Activated T-helper 2 cell treated with anti-CD3 and anti-CD28 coated beads, Interferon-gamma antibody, Interleukin-2, Interleukin-4, amounts not matched to agents 10 μg/mL and 5 μg/mL and 100 μg/mL, durations not matched to agents 14 hours and 24 hours and 36 hours (primary cell): Measurements from ENCODE around the gene LINC00237. TPM values are rescaled to one million over a fixed set of nuclear protein-coding genes. Genes with fewer than 3 reads are reported as not detected.

Experiments
- DNase-seq: peaks from one replicate; pipeline ENCODE4 v3.0.0; 2021; ENCODE audit warnings: low spot score
- H3K27ac Mint-ChIP-seq: one replicate; pipeline ENCODE4 v1.8.0; 2021; ENCODE audit warnings: mixed read lengths
- H3K27me3 Mint-ChIP-seq: one replicate; pipeline ENCODE4 v1.8.0; 2021; ENCODE audit warnings: low read depth, mixed read lengths
- H3K36me3 Mint-ChIP-seq: one replicate; pipeline ENCODE4 v1.8.0; 2021; ENCODE audit warnings: low read depth, mixed read lengths
- H3K4me1 Mint-ChIP-seq: one replicate; pipeline ENCODE4 v1.8.0; 2021; ENCODE audit warnings: low read depth, mixed read lengths
- H3K4me3 Mint-ChIP-seq: one replicate; pipeline ENCODE4 v1.8.0; 2021; ENCODE audit warnings: low read depth, mild to moderate bottlenecking, moderate library complexity, mixed read lengths
- H3K9me3 Mint-ChIP-seq: one replicate; pipeline ENCODE4 v1.8.0; 2021; ENCODE audit warnings: mixed read lengths
- intact Hi-C: fragments of 100-400 bp; cut with micrococcal nuclease; formaldehyde crosslinking; loops from one replicate; pipeline ENCODE4 v1.15.1; 2023
- total RNA-seq: library from RNA; stranded (reverse); gene quantifications from 2 replicates; pipeline ENCODE4 v1.2.3, GENCODE V29; 2022

The LINC00237 gene
- total RNA-seq, 1 donor from 2014 or later = not detected

DNA sequence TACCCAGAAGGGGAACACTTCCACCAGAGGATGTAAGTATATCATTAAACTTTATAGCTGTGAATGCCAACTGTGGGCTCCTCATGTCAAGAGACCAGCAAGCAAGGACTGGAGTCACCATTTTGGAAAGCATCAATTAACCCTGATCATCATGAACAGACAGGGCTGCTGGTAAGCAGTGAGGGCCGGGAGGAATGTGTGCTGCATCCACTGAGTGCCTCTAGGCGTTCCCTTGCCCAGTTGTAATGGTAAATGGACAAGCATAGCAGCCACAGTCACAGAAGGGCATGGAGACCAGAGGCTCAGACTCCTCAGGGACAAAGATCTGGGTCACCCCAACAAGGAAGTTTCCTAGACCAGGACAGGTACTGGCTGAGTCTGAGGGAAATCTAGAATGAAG is 23.6 kb downstream of the LINC00237 start:
- DNase-seq = no peak

DNA sequence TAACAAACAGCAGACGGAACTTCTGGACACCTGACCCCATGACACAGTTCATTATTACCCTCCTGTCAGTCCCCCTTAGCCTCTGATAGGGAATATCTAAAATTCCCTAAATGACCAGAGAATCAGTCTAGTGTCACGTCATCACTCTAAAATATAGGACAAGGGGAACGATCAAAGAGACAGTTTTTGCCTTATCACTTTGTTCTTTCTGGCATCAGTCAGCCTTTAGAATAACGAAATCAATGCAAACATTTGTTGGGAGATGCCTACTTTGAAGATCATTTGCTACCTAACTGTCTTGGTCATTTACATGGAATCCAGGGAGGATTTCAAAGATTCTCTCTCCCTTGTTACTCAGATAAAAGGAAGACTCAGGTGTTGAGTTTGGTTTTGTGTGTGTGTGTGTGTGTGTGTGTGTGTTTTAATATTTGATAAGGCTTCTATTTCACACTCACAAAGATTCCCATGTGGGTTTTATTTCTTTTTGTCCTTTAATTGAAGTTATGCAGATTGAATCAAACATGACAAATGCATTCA is 28.3 kb downstream of the LINC00237 start:
- Mint-ChIP-seq H3K27ac (no peak overlapping the region), H3K9me3 (no peaks in the 10 kb centered on the region), H3K4me3 (no peak overlapping the region), H3K36me3 (no peaks in the 10 kb centered on the region), H3K4me1 (no peaks in the 10 kb centered on the region), H3K27me3 (peaks cover 26% of the 10 kb centered on the region)
- DNase-seq = no peak
- intact Hi-C loops = no loop called here

More for the DNA sequence above, 23.6 kb downstream of the LINC00237 start:
- Mint-ChIP-seq H3K27me3 (peaks cover 34% of the 10 kb centered on the region), H3K27ac (no peak overlapping the region), H3K36me3 (no peaks in the 10 kb centered on the region), H3K4me1 (no peaks in the 10 kb centered on the region), H3K4me3 (no peak overlapping the region), H3K9me3 (no peaks in the 10 kb centered on the region)
- intact Hi-C loops = no loop called here

DNA sequence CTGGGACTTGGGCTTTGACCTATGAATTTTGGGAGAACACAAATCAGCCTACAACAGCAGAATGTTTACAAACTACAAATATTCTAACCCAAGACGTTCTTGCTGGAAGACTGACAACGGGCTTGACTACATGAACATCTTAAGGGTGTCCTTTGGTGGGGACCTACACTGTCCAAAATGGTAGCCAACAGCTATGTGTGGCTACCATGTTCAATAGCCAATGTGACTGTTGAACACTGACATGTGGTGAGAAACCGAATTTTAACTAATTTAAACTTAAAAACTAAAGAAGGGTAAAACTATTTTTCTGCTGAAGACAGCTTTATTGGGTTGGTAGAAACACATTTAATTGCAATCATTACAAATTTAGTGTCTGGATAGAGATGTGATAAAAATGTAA is 30.1 kb downstream of the LINC00237 start:
- Mint-ChIP-seq H3K27me3 (peaks cover 23% of the 10 kb centered on the region), H3K4me3 (no peak overlapping the region), H3K36me3 (no peaks in the 10 kb centered on the region), H3K9me3 (no peaks in the 10 kb centered on the region), H3K4me1 (no peaks in the 10 kb centered on the region), H3K27ac (no peak overlapping the region)
- intact Hi-C loops = no loop called here
- DNase-seq = no peak

DNA sequence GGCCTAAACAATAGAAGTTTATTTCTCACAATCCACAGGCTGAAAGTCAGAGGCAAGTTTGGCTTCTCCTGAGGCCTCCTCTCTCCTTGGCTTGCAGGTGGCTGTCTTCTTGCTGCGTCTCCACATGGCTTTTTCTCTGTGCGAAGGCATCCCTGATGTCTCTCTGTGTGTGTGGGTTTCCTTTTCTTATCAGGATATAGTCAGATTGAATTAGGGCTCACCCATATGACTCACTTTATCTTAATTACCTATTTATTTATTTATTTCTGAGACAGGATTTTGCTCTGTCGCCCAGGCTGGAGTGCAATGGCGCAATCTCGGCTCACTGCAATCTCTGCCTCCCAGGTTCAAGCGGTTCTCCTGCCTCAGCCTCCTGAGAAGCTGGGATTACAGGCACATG is 30.7 kb downstream of the LINC00237 start:
- peaks cover 24% of the 10 kb centered on the region for H3K27me3 Mint-ChIP-seq
- DNase-seq = no peak
- H3K9me3 Mint-ChIP-seq = no peaks in the 10 kb centered on the region
- no peaks in the 10 kb centered on the region for H3K4me1 Mint-ChIP-seq
- intact Hi-C loops = no loop called here
- no peak overlapping the region for H3K27ac Mint-ChIP-seq
- no peak overlapping the region for H3K4me3 Mint-ChIP-seq
- H3K36me3 Mint-ChIP-seq = no peaks in the 10 kb centered on the region

DNA sequence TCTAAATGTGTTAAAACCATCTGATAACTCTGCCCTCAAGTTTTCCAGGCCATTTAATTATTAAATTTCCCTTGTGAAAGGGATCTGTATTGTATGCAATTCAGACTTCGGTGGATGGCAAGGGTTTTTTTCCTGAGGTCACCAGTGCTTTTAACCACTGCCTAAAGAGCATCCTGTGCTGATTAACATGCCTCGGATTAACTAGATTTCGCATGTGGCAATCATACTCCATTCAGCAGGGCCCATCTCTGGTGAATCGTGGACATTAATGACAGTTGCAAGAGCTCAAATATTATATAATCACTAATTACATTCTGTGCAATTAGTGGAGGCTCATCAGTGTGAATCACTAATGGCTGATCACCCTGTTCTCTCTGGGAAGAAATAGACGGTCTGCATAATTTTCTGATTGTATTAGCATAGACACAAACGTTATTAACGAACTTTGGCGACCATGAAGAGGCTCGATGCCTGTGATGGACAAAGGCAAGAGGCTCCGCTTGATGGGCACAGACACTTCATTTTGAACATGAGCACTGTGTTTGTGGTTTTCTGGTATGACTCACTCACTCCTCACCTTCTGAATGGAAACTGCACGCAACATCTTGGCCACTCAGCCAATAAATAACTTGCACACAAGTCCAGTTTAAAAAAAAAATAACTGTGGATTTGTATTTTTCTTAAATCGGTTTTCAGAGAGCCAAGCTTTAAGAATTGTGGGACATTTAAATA is 31.4 kb downstream of the LINC00237 start:
- H3K27ac Mint-ChIP-seq = no peak overlapping the region
- peaks cover 21% of the 10 kb centered on the region for H3K27me3 Mint-ChIP-seq
- H3K4me3 Mint-ChIP-seq = no peak overlapping the region
- no peaks in the 10 kb centered on the region for H3K9me3 Mint-ChIP-seq
- DNase-seq = no peak
- intact Hi-C loops = no loop called here
- H3K4me1 Mint-ChIP-seq = no peaks in the 10 kb centered on the region
- H3K36me3 Mint-ChIP-seq = no peaks in the 10 kb centered on the region

DNA sequence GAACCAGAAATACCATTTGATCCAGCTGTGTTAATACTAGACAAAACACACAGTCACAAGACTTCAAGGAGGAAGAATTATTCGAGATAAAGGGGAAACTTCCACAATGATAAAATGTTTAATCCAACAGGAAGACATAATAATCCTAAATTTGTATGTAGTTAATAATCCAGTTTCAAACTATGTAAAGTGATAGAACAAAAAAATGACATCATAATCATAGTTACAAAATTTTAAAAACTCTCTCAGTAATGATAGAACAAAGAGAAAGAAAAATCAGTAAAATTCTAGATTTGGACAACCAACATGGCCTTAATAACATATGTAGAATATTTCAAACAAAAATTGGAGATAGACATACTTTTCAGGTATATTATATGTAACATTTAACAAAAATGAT is 38.9 kb downstream of the LINC00237 start:
- Mint-ChIP-seq H3K4me1 (no peaks in the 10 kb centered on the region), H3K4me3 (no peak overlapping the region), H3K36me3 (no peaks in the 10 kb centered on the region)

DNA sequence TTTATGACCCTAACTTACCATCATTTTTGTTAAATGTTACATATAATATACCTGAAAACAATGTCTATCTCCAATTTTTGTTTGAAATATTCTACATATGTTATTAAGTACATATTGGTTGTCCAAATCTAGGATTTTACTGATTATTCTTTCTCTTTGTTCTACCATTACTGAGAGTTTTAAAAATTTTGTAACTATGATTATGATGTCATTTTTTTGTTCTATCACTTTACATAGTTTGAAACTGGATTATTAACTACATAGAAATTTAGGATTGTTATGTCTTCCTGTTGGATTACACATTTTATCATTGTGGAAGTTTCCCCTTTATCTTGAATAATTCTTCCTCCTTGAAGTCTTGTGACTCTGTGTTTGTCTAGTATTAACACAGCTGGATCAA is 41.2 kb downstream of the LINC00237 start:
- no peak for DNase-seq
- Mint-ChIP-seq H3K4me3 (no peak overlapping the region), H3K9me3 (no peaks in the 10 kb centered on the region), H3K27me3 (peaks cover 15% of the 10 kb centered on the region), H3K36me3 (no peaks in the 10 kb centered on the region), H3K4me1 (no peaks in the 10 kb centered on the region), H3K27ac (no peak overlapping the region)
- intact Hi-C loops = no loop called here

More for the DNA sequence above, 38.9 kb downstream of the LINC00237 start:
- DNase-seq = no peak
- intact Hi-C loops = no loop called here
- H3K9me3 Mint-ChIP-seq = no peaks in the 10 kb centered on the region
- peaks cover 17% of the 10 kb centered on the region for H3K27me3 Mint-ChIP-seq
- H3K27ac Mint-ChIP-seq = no peak overlapping the region

DNA sequence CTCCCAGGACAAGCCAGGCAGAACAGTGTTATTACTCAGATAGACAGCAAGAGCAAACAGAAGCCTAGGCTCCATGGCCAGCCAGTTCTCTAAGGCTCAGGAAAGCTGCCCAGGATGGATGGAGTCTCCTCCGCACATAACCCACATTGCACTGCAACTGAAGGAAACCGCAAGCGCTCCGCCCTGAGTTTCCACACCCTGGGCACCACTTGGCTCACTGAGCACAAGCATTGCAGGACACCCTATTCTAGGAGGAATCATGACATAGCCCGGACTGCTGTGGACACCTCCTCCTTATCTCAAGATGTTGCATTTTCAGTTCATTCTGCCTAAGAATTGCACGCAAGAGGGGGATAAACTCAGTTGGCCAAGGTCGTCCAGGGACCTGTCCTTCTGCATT is 42.9 kb downstream of the LINC00237 start:
- no peak overlapping the region for H3K4me3 Mint-ChIP-seq
- no peak overlapping the region for H3K27ac Mint-ChIP-seq
- no peaks in the 10 kb centered on the region for H3K36me3 Mint-ChIP-seq
- no peak for DNase-seq
- H3K27me3 Mint-ChIP-seq = peaks cover 18% of the 10 kb centered on the region
- no peaks in the 10 kb centered on the region for H3K9me3 Mint-ChIP-seq
- no peaks in the 10 kb centered on the region for H3K4me1 Mint-ChIP-seq
- intact Hi-C loops = no loop called here

DNA sequence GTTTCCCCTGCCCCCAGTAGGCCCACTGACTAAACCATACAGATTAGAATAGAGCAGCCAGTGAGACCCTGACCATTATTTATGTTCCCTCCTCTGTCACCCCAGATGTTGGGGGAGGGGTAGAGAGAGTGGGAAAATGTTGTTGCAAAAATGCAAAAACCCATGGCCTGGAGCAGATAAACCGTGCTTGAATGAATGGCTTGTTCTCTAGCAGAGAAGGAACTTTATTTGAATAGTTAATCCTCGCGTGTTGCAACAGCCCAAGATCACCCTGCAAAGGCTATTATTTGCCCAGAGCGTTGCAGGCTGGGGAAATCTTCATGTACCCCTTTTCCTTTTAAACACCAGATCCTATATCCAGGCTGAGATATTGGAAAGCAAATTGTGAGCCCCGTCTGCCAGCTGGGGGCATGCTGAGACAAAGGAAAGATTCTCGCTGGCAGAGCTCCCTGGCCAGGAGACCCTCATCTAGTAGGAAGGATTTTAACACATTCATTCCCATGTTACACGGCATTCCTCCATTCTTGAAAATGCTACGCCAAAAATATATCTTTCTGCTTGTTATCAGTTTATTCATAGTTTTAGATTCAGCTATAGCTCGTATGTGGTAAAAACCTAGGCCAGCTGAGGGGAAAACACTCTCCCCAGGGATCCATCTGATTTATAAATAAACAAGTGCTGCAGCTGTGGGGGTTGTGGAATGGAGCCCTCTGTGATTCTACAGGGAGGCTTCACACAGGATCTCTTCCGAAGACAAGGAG is 53.0 kb downstream of the LINC00237 start:
- H3K36me3 Mint-ChIP-seq = no peaks in the 10 kb centered on the region
- DNase-seq = no peak
- H3K4me1 Mint-ChIP-seq = no peaks in the 10 kb centered on the region
- no peak overlapping the region for H3K27ac Mint-ChIP-seq
- peaks cover 14% of the 10 kb centered on the region for H3K27me3 Mint-ChIP-seq
- intact Hi-C loops = no loop called here
- H3K9me3 Mint-ChIP-seq = no peaks in the 10 kb centered on the region
- no peak overlapping the region for H3K4me3 Mint-ChIP-seq

DNA sequence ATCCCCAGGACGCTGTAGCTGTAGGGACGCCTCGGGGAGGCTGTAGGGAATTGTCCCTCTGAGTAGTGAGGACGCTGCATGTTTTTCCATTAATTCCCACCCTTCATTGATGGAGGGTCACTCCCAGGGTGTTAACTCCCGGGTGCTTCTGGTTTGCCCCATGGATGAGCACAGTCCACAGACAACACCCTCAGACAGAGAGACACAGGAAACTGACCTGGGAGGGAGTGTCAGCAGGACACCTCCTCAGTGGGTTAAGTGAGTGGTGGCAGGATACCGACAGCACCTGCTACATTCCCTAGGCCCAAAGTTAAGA is 53.5 kb downstream of the LINC00237 start:
- intact Hi-C loops = no loop called here
- no peak overlapping the region for H3K27ac Mint-ChIP-seq
- H3K4me1 Mint-ChIP-seq = no peaks in the 10 kb centered on the region
- H3K4me3 Mint-ChIP-seq = no peak overlapping the region
- H3K36me3 Mint-ChIP-seq = no peaks in the 10 kb centered on the region
- DNase-seq = no peak
- H3K9me3 Mint-ChIP-seq = no peaks in the 10 kb centered on the region
- H3K27me3 Mint-ChIP-seq = peaks cover 10% of the 10 kb centered on the region

DNA sequence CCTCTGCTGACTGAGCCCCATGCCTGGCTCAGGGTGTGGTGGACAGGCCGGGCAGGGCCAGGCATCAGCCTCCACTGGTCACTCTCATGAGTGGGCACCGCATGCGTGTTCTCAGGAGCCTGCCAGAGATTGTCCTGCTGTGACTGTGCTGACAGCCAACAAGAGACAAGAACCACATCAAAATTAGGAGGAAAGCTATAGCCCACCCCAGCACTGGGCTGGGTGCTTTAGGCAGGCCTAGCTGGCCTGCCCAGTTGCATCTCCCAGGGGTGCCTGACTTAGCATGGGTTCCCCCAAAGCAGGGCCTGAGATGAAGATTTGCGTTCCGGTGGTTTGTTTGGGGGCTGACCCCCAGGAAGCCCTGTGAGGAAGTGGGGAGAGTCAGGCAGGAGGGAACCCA is 53.9 kb downstream of the LINC00237 start:
- H3K4me3 Mint-ChIP-seq = no peak overlapping the region
- no peak overlapping the region for H3K27ac Mint-ChIP-seq
- no peak for DNase-seq
- no peaks in the 10 kb centered on the region for H3K9me3 Mint-ChIP-seq
- intact Hi-C loops = no loop called here
- no peaks in the 10 kb centered on the region for H3K36me3 Mint-ChIP-seq
- H3K27me3 Mint-ChIP-seq = peaks cover 8% of the 10 kb centered on the region
- no peaks in the 10 kb centered on the region for H3K4me1 Mint-ChIP-seq

DNA sequence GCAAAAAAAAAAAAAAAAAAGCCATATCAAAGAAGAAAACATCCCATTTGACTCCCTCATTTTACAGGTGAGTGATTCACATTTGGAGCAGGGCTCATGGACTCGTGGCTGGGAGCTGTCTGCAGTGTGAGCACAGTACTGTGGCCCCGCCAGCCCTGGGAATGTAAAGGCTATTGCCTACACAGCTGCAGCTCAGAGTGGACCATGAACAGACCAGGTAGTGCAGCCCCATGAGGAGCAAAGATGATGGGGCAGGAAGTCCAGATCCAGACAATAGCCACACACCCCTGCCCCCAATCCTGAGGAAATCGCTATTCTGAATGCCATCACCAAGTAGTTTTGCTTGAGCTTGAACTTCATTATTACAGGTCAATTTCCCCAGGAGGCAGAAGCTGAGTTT is 55.4 kb downstream of the LINC00237 start:
- Mint-ChIP-seq H3K4me3 (no peak overlapping the region), H3K36me3 (no peaks in the 10 kb centered on the region)
- intact Hi-C loops = no loop called here

DNA sequence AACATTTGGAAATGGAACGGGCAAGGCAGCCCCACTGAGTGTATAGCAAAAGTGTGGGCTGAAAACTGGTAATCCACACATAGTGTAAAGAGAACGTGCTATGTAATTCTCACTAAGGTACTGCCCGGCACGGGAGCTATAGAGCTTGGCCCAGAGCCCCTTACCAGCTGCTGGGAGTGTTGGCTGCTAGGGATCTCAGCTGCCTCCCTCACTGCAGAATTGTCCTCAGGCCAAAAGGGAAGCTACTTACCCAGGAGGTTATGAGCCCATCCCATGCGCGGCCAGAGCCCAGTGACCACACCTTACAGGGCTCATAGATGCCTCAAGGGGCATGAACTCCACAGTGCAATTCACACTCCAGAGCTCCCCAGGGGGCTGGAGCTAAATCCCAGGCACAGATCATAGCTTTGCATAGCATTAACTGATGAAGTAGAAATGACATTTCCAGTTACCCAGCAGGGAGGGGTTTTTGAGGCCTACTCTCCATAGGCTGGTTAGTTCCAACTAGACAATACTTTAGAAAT is 56.8 kb downstream of the LINC00237 start:
- intact Hi-C loops = loop anchor here (2.0 kb wide), 1 partner anchor 455 kb away; no protein-coding TSS in a partner anchor
- Mint-ChIP-seq H3K9me3 (no peaks in the 10 kb centered on the region), H3K4me1 (no peaks in the 10 kb centered on the region), H3K4me3 (no peak overlapping the region), H3K36me3 (no peaks in the 10 kb centered on the region), H3K27me3 (peaks cover 1% of the 10 kb centered on the region), H3K27ac (no peak overlapping the region)
- DNase-seq = no peak

More for the DNA sequence above, 55.4 kb downstream of the LINC00237 start:
- no peak overlapping the region for H3K27ac Mint-ChIP-seq
- H3K9me3 Mint-ChIP-seq = no peaks in the 10 kb centered on the region
- H3K4me1 Mint-ChIP-seq = no peaks in the 10 kb centered on the region
- DNase-seq = no peak
- peaks cover 3% of the 10 kb centered on the region for H3K27me3 Mint-ChIP-seq
